ENCODE data around the gene RGS7BP.

DNA sequence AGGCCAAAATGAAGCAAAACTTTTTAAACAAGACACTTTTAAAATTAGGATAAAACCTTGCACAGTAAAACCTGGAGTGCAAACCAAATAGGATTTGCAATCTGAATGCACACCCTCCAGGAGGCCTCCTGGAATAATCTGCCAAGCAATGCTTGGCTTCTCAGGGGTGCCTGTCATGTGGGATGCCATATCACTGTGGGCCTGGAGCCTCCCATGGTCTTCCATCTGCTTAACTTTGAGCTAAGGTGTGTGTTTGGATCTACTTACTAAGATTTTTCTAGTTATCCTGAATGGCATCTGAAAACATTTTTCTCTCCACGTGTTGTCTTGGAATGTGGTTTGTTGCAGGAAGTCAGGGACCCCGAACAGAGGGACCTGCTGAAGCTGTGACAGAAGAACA lies 52.1 kb downstream of the RGS7BP start:
- TF ChIP-seq, protein P1, sequence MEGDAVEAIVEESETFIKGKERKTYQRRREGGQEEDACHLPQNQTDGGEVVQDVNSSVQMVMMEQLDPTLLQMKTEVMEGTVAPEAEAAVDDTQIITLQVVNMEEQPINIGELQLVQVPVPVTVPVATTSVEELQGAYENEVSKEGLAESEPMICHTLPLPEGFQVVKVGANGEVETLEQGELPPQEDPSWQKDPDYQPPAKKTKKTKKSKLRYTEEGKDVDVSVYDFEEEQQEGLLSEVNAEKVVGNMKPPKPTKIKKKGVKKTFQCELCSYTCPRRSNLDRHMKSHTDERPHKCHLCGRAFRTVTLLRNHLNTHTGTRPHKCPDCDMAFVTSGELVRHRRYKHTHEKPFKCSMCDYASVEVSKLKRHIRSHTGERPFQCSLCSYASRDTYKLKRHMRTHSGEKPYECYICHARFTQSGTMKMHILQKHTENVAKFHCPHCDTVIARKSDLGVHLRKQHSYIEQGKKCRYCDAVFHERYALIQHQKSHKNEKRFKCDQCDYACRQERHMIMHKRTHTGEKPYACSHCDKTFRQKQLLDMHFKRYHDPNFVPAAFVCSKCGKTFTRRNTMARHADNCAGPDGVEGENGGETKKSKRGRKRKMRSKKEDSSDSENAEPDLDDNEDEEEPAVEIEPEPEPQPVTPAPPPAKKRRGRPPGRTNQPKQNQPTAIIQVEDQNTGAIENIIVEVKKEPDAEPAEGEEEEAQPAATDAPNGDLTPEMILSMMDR (IDR thresholded peaks at IDR 0.05) = no peak
- TF ChIP-seq POLR2AphosphoS5 (IDR thresholded peaks at IDR 0.05) (no peak), POLR2A (IDR thresholded peaks at IDR 0.05) (no peak)
